Fibroblast of skin of back (primary cell): ENCODE measurements around the gene CCNC.

ENCODE experiments used
- DNase-seq: peaks from one replicate; pipeline ENCODE4 v3.0.0-alpha.2; 2013

CCNC gene

DNA sequence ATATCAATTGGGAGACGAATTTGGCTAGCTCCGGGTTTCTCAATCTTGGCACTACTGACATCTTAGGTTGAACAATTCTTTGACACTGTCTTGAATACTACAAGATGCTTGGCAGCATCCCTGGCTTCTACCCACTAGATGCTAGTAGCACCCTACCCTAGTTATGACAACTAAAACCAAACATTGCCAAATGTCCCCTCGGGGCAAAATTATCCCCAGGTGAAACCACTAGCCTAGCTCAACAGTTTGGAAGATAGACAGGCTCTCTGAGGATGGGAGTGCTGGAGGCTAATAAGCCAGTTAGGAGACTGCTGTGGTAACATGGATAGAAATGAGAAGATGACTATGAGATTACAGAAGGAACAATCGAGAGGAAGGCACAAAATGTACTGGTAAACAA lies 20.9 kb downstream of the CCNC start:
- DNase-seq = no peak

DNA sequence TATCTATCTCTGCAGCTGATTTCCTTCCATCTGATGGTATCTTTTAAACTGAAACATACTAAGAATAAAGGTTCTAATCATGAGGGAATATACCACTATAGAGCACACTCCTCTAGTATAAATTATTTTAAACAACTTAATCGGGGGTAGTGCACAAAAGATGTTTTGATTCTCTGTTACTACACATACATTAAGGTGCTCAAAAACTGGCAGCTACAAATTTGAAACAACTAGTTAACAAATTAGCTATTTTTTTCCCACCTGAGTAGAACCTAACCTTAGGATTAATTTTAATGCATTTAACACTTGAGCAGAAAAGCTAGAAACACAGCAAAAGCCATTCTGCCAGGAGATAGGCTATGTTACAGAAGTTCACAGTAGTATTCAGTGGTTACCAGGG lies 23.0 kb downstream of the CCNC start:
- DNase-seq = no peak

DNA sequence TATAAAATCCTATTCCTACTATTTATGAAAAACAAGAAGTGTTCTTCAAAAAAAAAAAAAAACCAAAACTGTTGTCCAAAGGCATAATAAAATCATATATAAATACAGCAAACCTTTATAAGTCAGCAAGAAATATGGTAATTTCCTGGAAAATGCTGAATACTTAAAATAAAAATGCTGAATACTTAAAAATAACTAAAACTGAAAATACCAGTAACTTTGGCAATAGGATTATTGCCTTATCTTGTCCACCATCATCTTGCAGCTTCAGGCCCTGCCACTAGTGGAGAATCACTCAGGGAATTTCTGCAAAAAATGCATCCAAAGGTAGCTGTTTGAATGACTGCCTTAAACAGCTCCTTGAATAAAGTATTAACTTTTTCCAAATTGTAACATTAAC lies 24.5 kb downstream of the CCNC start:
- DNase-seq = no peak

- no peak for DNase-seq
Measured at GRCh38 chr6:99530627-99531026, 37.8 kb downstream of the CCNC start.

GRCh38 chr6:99522531-99522930 lies 45.9 kb downstream of the CCNC start:
- peak; percentile 14 for DNase-seq

GRCh38 chr6:99521633-99522151 lies 46.8 kb downstream of the CCNC start:
- peak; percentile 43 for DNase-seq

DNA sequence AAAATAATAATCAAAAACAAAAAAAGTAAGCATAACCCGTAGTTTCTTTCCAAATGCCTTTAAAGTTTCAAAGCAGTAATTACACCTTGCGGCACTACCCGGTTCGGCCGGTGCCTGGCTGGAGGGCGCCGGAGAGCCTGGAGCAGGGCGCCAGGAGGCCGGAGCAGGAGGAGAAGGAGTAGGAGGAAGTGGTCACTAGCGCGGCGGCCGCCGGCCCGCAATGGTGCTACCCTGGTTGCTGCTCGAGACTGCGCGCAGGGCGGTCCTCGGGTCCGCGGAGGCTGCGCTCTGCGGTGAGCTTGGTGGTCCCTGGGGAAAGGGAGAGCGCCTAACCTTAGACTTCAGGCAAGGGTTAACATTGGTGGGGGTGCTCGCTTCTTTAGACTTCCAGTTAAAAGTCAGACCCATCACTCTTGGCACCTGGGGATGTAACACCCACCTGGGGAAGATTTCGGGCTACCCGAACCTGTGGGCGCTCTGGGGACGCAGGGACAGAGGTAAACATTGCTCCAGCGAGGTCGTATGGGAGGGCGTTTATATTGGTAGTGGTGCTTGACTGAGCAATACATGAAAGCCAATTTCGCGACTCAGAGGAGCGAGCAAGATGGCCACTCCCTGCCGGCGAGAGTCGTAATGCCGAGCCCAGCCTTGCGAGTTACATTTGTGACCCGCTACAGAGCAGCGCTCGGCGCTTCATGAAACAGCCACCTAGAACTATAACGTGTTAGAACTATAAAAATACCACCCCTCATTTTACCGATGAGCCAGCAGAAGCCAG lies 47.4 kb downstream of the CCNC start:
- DNase-seq = peak; percentile 83

- no peak for DNase-seq
Measured at GRCh38 chr6:99519446-99519845, 49.0 kb downstream of the CCNC start.

- peak; percentile 18 for DNase-seq
Measured at GRCh38 chr6:99514089-99514488, 54.4 kb downstream of the CCNC start.

GRCh38 chr6:99512033-99512432 lies 56.4 kb downstream of the CCNC start:
- no peak for DNase-seq

- no peak for DNase-seq
Measured at GRCh38 chr6:99507648-99508047, 60.8 kb downstream of the CCNC start.

DNA sequence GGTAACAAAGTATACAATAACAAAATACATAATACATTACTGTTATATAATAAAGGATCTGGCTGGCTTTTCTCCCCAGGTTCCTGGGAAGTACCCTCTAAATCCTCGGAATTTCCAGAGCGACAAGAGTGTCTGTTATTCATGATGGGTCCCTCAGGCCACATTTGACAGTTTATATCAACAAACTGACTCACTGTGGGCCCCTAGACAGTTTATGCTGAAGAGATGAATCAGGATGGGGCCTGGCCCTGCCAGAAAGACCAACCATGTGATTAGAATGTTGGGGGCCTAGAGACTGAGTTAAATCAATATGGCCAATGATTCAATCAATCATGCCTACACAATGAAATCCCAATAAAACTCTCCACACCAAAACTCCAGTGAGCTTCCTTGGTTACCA lies 66.7 kb downstream of the CCNC start:
- DNase-seq = no peak

DNA sequence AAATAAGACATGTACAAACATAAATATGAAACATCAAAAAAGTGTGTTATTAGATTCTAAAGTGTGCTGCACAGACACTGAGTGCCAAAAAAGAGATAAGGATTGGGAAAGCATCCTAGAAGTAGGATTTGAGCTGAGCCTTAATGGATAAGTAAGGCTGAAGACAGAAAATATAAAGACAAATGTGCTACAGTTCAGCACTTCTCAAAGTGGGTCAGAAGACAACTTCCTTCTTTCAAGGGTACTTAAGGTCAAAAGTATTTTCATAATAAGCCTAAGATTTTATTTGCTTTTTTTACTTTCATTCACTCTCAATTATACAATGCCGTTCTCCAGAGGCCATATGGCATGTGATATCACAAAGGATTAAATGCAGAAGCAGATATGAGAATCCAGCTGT lies 70.0 kb downstream of the CCNC start:
- no peak for DNase-seq

- DNase-seq = no peak
Measured at GRCh38 chr6:99495466-99495865, 73.0 kb downstream of the CCNC start.
